Suprapubic skin (tissue), 4 donors: ENCODE measurements around the gene CTSV. TPM values are rescaled to one million over a fixed set of nuclear protein-coding genes. Genes with fewer than 3 reads are reported as not detected.
"Not testable (repeated sequence)": the region's sequence is repeated elsewhere in the genome, so short reads cannot be mapped to it uniquely, and the experiment has no call there.

Experiments used
- DNase-seq, 2 donors: peaks; one replicate each; pipeline ENCODE4 v3.0.0-alpha.2; 2019; ENCODE audit warnings: low spot score in 2 of 2
- H3K27ac ChIP-seq: fragments of 200-600 bp; sonication (generic); one replicate; pipeline ENCODE4 v1.5.1; 2019
- H3K27me3 ChIP-seq: fragments of 200-600 bp; sonication (generic); one replicate; pipeline ENCODE4 v1.5.1; 2019
- H3K36me3 ChIP-seq: fragments of 200-600 bp; sonication (generic); one replicate; pipeline ENCODE4 v1.5.1; 2019
- H3K4me1 ChIP-seq: fragments of 200-600 bp; sonication (generic); one replicate; pipeline ENCODE4 v1.5.1; 2019
- H3K4me3 ChIP-seq: fragments of 200-600 bp; sonication (generic); one replicate; pipeline ENCODE4 v1.5.1; 2019; ENCODE audit warnings: mild to moderate bottlenecking
- H3K9me3 ChIP-seq: fragments of 200-600 bp; sonication (generic); one replicate; pipeline ENCODE4 v1.5.1; 2019
- WGBS: methylation state at CpG from one replicate; pipeline ENCODE4 v1.1.5; 2018; 5-methylcytosine and 5-hydroxymethylcytosine counted together
- total RNA-seq, 4 donors: library from RNA; depleted of rRNA; stranded (reverse); fragments of >200 nt; gene quantifications; one replicate each; pipeline ENCODE4 v1.1.0, GENCODE V29; 2016

Gene CTSV
- total RNA-seq, 4 donors from 2014 or later, result 8.3 to 147 (median 64.3) TPM

- 87% methylated on average over 1 of the region's 1 CpG for WGBS
Measured at GRCh38 chr9:96999733-97000132, 39.2 kb downstream of the CTSV start.

GRCh38 chr9:96997009-96997701, 41.8 kb downstream of the CTSV start:
- not testable (repeated sequence) for H3K4me3 ChIP-seq, DNase-seq, H3K9me3 ChIP-seq, H3K36me3 ChIP-seq, H3K4me1 ChIP-seq, H3K27me3 ChIP-seq, H3K27ac ChIP-seq
- 36% methylated on average over 5 of the region's 6 CpGs for WGBS

More at GRCh38 chr9:96999733-97000132, 39.2 kb downstream of the CTSV start:
- not testable (repeated sequence) for H3K4me3 ChIP-seq, H3K36me3 ChIP-seq, H3K4me1 ChIP-seq, H3K9me3 ChIP-seq, H3K27ac ChIP-seq, H3K27me3 ChIP-seq, DNase-seq

- DNase-seq, result not testable (repeated sequence)
Measured at GRCh38 chr9:96994531-96995016, 44.4 kb downstream of the CTSV start.

GRCh38 chr9:96992303-96992702, 46.6 kb downstream of the CTSV start:
- 92% methylated on average over 2 of the region's 2 CpGs for WGBS
- not testable (repeated sequence) for H3K36me3 ChIP-seq, H3K9me3 ChIP-seq, H3K27ac ChIP-seq, H3K27me3 ChIP-seq, H3K4me1 ChIP-seq, DNase-seq, H3K4me3 ChIP-seq

More at GRCh38 chr9:96994531-96995016, 44.4 kb downstream of the CTSV start:
- H3K36me3 ChIP-seq, H3K4me3 ChIP-seq, H3K27me3 ChIP-seq, H3K27ac ChIP-seq, H3K4me1 ChIP-seq, H3K9me3 ChIP-seq: not testable (repeated sequence)
- no CpG with 5 or more reads among the region's 2 CpGs for WGBS

- 77% methylated on average over 1 of the region's 1 CpG for WGBS
- not testable (repeated sequence) for H3K27me3 ChIP-seq, H3K4me3 ChIP-seq, DNase-seq, H3K9me3 ChIP-seq, H3K27ac ChIP-seq, H3K4me1 ChIP-seq, H3K36me3 ChIP-seq
Measured at GRCh38 chr9:96989747-96990318, 49.1 kb downstream of the CTSV start.

GRCh38 chr9:96984887-96985286, 54.1 kb downstream of the CTSV start:
- H3K36me3 ChIP-seq, H3K27ac ChIP-seq, H3K4me1 ChIP-seq, H3K9me3 ChIP-seq, H3K4me3 ChIP-seq, H3K27me3 ChIP-seq, DNase-seq: not testable (repeated sequence)
- WGBS, result 100% methylated on average over 2 of the region's 2 CpGs

- not testable (repeated sequence) for H3K36me3 ChIP-seq, H3K4me1 ChIP-seq, H3K27ac ChIP-seq, H3K4me3 ChIP-seq, DNase-seq, H3K27me3 ChIP-seq, H3K9me3 ChIP-seq
- WGBS, result 94% methylated on average over 2 of the region's 3 CpGs
Measured at GRCh38 chr9:96984139-96984538, 54.8 kb downstream of the CTSV start.

GRCh38 chr9:96983496-96984122, 55.3 kb downstream of the CTSV start:
- H3K4me3 ChIP-seq, H3K27me3 ChIP-seq, DNase-seq, H3K27ac ChIP-seq, H3K9me3 ChIP-seq, H3K4me1 ChIP-seq, H3K36me3 ChIP-seq: not testable (repeated sequence)
- 85% methylated on average over 7 of the region's 7 CpGs for WGBS

Other genes with a start within 250 kb of the CTSV start
- 10 to 100 TPM in 3 of 4 donors, 1 to 10 TPM in 1; 7.9 to 27.8 (median 11.9) TPM for gene ZNF782, start 184.6 kb downstream of the CTSV start, total RNA-seq
- gene NUTM2G, start 110.3 kb downstream of the CTSV start, total RNA-seq, result not detected